ENCODE results near the gene FBLN5. TPM values are rescaled to one million over a fixed set of nuclear protein-coding genes. Genes with fewer than 3 reads are reported as not detected.

The FBLN5 gene
- total and polyA plus RNA-seq, 2 donors (not counting 1 experiment from before 2014, with no cell fraction given) = 33.4 to 47.5 TPM

- Histone ChIP-seq H3K27ac (ENCODE audit: insufficient read depth, low read length) (no peak overlapping the region), H3K9me3 (ENCODE audit: control insufficient read depth, insufficient read depth, low read depth, low read length) (no peaks in the 10 kb centered on the region), H3K9ac (ENCODE audit: insufficient read depth, low read length) (no peak overlapping the region), H2AFZ (ENCODE audit: low read length) (no peak overlapping the region), H3K79me2 (ENCODE audit: control insufficient read depth, insufficient read depth, low read length) (no peaks in the 10 kb centered on the region), H4K20me1 (ENCODE audit: control insufficient read depth, extremely low read depth, insufficient read depth, low read length) (no peaks in the 10 kb centered on the region), H3K4me3 (replicated peaks in 1 of 4; ENCODE audit: control extremely low read depth in 1 of 4, insufficient read depth in 1 of 4, low read depth in 3 of 4, low read length in 4 of 4) (no peak overlapping the region), H3K4me2 (ENCODE audit: extremely low read depth, insufficient read depth, low read length) (no peak overlapping the region), H3K4me1 (ENCODE audit: control insufficient read depth, extremely low read depth, insufficient read depth, low read length) (no peaks in the 10 kb centered on the region), H3K27me3 (ENCODE audit: control insufficient read depth, insufficient read depth, low read length) (peaks cover 13% of the 10 kb centered on the region), H3K36me3 (ENCODE audit: control insufficient read depth, insufficient read depth, low read length) (no peaks in the 10 kb centered on the region)
- no peak for DNase-seq (ENCODE audit: low read depth in 2 of 2)
- no peak for TF ChIP-seq EZH2 (IDR thresholded peaks at IDR 0.05; ENCODE audit: low read length, missing control alignments)
- TF ChIP-seq, protein P1, sequence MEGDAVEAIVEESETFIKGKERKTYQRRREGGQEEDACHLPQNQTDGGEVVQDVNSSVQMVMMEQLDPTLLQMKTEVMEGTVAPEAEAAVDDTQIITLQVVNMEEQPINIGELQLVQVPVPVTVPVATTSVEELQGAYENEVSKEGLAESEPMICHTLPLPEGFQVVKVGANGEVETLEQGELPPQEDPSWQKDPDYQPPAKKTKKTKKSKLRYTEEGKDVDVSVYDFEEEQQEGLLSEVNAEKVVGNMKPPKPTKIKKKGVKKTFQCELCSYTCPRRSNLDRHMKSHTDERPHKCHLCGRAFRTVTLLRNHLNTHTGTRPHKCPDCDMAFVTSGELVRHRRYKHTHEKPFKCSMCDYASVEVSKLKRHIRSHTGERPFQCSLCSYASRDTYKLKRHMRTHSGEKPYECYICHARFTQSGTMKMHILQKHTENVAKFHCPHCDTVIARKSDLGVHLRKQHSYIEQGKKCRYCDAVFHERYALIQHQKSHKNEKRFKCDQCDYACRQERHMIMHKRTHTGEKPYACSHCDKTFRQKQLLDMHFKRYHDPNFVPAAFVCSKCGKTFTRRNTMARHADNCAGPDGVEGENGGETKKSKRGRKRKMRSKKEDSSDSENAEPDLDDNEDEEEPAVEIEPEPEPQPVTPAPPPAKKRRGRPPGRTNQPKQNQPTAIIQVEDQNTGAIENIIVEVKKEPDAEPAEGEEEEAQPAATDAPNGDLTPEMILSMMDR (conservative IDR thresholded peaks at IDR 0.05 in 1 of 2, IDR thresholded peaks at IDR 0.05 in 1 of 2; ENCODE audit: low read depth in 1 of 2, low read length in 2 of 2) = no peak
Observed at GRCh38 chr14:91830777-91831176, 116.7 kb downstream of the FBLN5 start.

- Histone ChIP-seq H3K27ac (ENCODE audit: insufficient read depth, low read length) (no peak overlapping the region), H3K4me1 (ENCODE audit: control insufficient read depth, extremely low read depth, insufficient read depth, low read length) (no peaks in the 10 kb centered on the region), H3K36me3 (ENCODE audit: control insufficient read depth, insufficient read depth, low read length) (no peaks in the 10 kb centered on the region), H3K27me3 (ENCODE audit: control insufficient read depth, insufficient read depth, low read length) (peaks cover 5% of the 10 kb centered on the region), H4K20me1 (ENCODE audit: control insufficient read depth, extremely low read depth, insufficient read depth, low read length) (no peaks in the 10 kb centered on the region), H3K79me2 (ENCODE audit: control insufficient read depth, insufficient read depth, low read length) (no peaks in the 10 kb centered on the region), H3K9ac (ENCODE audit: insufficient read depth, low read length) (no peak overlapping the region), H3K4me3 (replicated peaks in 1 of 4; ENCODE audit: control extremely low read depth in 1 of 4, insufficient read depth in 1 of 4, low read depth in 3 of 4, low read length in 4 of 4) (no peak overlapping the region), H3K9me3 (ENCODE audit: control insufficient read depth, insufficient read depth, low read depth, low read length) (no peaks in the 10 kb centered on the region), H3K4me2 (ENCODE audit: extremely low read depth, insufficient read depth, low read length) (no peak overlapping the region), H2AFZ (ENCODE audit: low read length) (no peak overlapping the region)
- DNase-seq (ENCODE audit: low read depth in 2 of 2) = no peak
- TF ChIP-seq EZH2 (IDR thresholded peaks at IDR 0.05; ENCODE audit: low read length, missing control alignments) = no peak
- TF ChIP-seq, protein P1 (conservative IDR thresholded peaks at IDR 0.05 in 1 of 2, IDR thresholded peaks at IDR 0.05 in 1 of 2; ENCODE audit: low read depth in 1 of 2, low read length in 2 of 2) = no peak
Observed at GRCh38 chr14:91829511-91829910, 118.0 kb downstream of the FBLN5 start.

- no peak for DNase-seq (ENCODE audit: low read depth in 2 of 2)
- Histone ChIP-seq H3K79me2 (ENCODE audit: control insufficient read depth, insufficient read depth, low read length) (no peaks in the 10 kb centered on the region), H3K36me3 (ENCODE audit: control insufficient read depth, insufficient read depth, low read length) (no peaks in the 10 kb centered on the region), H4K20me1 (ENCODE audit: control insufficient read depth, extremely low read depth, insufficient read depth, low read length) (no peaks in the 10 kb centered on the region), H3K27ac (ENCODE audit: insufficient read depth, low read length) (no peak overlapping the region), H3K4me1 (ENCODE audit: control insufficient read depth, extremely low read depth, insufficient read depth, low read length) (no peaks in the 10 kb centered on the region), H3K9ac (ENCODE audit: insufficient read depth, low read length) (no peak overlapping the region), H3K27me3 (ENCODE audit: control insufficient read depth, insufficient read depth, low read length) (no peaks in the 10 kb centered on the region), H2AFZ (ENCODE audit: low read length) (no peak overlapping the region), H3K4me2 (ENCODE audit: extremely low read depth, insufficient read depth, low read length) (no peak overlapping the region), H3K9me3 (ENCODE audit: control insufficient read depth, insufficient read depth, low read depth, low read length) (no peaks in the 10 kb centered on the region), H3K4me3 (replicated peaks in 1 of 4; ENCODE audit: control extremely low read depth in 1 of 4, insufficient read depth in 1 of 4, low read depth in 3 of 4, low read length in 4 of 4) (no peak overlapping the region)
- TF ChIP-seq, protein P1 (conservative IDR thresholded peaks at IDR 0.05 in 1 of 2, IDR thresholded peaks at IDR 0.05 in 1 of 2; ENCODE audit: low read depth in 1 of 2, low read length in 2 of 2) = no peak
- no peak for TF ChIP-seq EZH2 (IDR thresholded peaks at IDR 0.05; ENCODE audit: low read length, missing control alignments)
Observed at GRCh38 chr14:91827746-91828145, 119.7 kb downstream of the FBLN5 start.

Other genes starting within 250 kb of the FBLN5 start
- gene CATSPERB, start 215.6 kb downstream of the FBLN5 start, total RNA-seq = under 0.01 TPM in 1 of 2 replicates, not detected in the other
- not detected in 2 replicates for gene CATSPERB, start 215.6 kb downstream of the FBLN5 start, polyA plus RNA-seq
- gene TC2N, start 80.2 kb downstream of the FBLN5 start, total RNA-seq = 0.26 and 0.83 TPM in 2 replicates
- 0.09 and 0.19 TPM in 2 replicates for gene TC2N, start 80.2 kb downstream of the FBLN5 start, polyA plus RNA-seq
- gene TRIP11, start 92.4 kb upstream of the FBLN5 start, total RNA-seq = 26.5 and 50.4 TPM in 2 replicates
- gene TRIP11, start 92.4 kb upstream of the FBLN5 start, polyA plus RNA-seq = 20.6 and 28.6 TPM in 2 replicates
- 40.6 and 63.3 TPM in 2 replicates for gene ATXN3, start 158.9 kb upstream of the FBLN5 start, total RNA-seq
- 21.0 and 34.1 TPM in 2 replicates for gene ATXN3, start 158.9 kb upstream of the FBLN5 start, polyA plus RNA-seq
- gene NDUFB1, start 174.0 kb upstream of the FBLN5 start, total RNA-seq = 310 and 320 TPM in 2 replicates
- 436 and 569 TPM in 2 replicates for gene NDUFB1, start 174.0 kb upstream of the FBLN5 start, polyA plus RNA-seq
- 41.3 and 41.8 TPM in 2 replicates for gene CPSF2, start 174.3 kb upstream of the FBLN5 start, total RNA-seq
- 46.9 and 55.7 TPM in 2 replicates for gene CPSF2, start 174.3 kb upstream of the FBLN5 start, polyA plus RNA-seq

Measured in fibroblast of lung (primary cell).